Measurements from ENCODE around the gene CDK11A. TPM values are rescaled to one million over a fixed set of nuclear protein-coding genes. Genes with fewer than 3 reads are reported as not detected.

CDK11A gene
- total and polyA plus RNA-seq, 11 donors: 4.2 to 30.1 (median 16.7) TPM

DNA sequence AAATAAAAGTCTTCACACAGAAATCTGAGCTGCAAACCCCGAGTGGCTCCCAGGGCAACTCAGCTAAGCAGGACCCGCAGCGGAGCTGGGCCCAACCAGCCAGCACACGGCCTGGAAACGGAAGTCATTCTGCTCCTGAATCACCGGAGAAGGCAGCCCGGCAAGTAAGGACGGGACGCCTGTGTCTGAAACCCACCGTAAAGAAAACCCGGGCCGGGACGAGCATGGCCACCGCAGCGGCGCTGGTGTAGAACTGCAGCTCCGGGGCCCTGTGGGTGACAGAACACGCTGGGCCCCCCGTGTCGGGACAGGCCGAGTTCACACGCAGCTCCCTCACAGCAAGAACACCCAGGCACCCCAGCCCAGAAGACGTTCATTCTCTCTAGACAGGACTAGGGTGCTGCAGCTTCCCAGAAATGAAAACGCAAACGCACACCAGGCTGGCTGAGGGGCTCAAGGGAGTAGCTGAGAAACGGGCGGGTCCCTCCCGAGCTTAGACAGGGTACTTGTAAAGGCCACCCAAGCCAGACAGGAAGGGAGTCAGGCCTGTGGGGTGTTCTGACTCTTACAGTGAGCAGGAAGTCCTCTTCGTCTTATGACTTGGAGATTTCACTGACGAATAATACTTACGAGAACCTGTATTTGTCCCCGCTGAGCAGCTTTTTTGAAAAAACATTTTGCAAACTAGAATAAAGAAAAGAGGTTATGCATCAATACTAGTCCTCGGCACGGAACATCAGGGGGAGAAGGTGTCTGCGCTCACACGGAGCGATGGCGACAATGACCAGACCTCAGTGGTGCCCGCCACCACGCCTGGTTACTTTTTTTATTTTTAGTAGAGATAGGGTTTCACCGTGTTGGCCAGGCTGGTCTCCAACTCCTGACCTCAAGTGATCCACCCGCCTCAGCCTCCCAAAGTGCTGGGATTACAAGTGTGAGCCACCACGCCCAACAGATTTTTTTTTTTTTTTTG lies 54.4 kb downstream of the CDK11A start:
- WGBS, 4 donors: 72 to 84% (median 82%) methylated on average over 41 to 43 of the region's 43 CpGs
- intact Hi-C loops (cut with DNase I): no loop called here
- Histone ChIP-seq H3K9me3 (no peaks in the 10 kb centered on the region), H3K27ac (peak overlapping the region; percentile 21 to 91 (median 79)), H3K4me3 (peak overlapping the region in 7 of 12 donors; percentile 15 to 38 (median 26)), H3K36me3 (peaks cover 0 to 86% (median 69%) of the 10 kb centered on the region in 9 donors), H3K4me1 (peaks cover 0 to 8% (median 0%) of the 10 kb centered on the region in 12 donors), H3K27me3 (no peaks in the 10 kb centered on the region)
- ATAC-seq: peak; percentile 65 to 89 (median 72)
- DNase-seq: peak in 3 of 5 donors; percentile 42 to 62 (median 54)
- no peak for TF ChIP-seq POLR2A (IDR thresholded peaks at IDR 0.05)
- TF ChIP-seq, protein P1, sequence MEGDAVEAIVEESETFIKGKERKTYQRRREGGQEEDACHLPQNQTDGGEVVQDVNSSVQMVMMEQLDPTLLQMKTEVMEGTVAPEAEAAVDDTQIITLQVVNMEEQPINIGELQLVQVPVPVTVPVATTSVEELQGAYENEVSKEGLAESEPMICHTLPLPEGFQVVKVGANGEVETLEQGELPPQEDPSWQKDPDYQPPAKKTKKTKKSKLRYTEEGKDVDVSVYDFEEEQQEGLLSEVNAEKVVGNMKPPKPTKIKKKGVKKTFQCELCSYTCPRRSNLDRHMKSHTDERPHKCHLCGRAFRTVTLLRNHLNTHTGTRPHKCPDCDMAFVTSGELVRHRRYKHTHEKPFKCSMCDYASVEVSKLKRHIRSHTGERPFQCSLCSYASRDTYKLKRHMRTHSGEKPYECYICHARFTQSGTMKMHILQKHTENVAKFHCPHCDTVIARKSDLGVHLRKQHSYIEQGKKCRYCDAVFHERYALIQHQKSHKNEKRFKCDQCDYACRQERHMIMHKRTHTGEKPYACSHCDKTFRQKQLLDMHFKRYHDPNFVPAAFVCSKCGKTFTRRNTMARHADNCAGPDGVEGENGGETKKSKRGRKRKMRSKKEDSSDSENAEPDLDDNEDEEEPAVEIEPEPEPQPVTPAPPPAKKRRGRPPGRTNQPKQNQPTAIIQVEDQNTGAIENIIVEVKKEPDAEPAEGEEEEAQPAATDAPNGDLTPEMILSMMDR (IDR thresholded peaks at IDR 0.05): no peak

DNA sequence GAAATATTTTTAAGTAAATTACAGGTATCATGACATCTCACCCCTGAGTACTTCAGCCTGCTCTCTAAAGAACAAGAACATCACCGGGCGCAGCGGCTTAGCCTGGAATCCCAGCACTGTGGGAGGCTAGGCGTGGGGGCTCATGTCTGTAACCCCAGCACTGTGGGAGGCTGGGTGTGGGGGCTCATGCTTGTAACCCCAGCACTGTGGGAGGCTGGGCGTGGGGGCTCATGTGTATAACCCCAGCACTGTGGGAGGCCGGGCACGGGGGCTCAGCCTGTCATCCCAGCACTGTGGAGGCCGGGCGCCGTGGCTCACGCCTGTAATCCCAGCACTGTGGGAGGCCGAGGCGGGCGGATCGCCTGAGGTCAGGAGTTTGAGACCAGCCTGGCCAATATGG lies 57.6 kb downstream of the CDK11A start:
- WGBS, 4 donors: 95 to 98% (median 96%) methylated on average over 15 of the region's 15 CpGs

DNA sequence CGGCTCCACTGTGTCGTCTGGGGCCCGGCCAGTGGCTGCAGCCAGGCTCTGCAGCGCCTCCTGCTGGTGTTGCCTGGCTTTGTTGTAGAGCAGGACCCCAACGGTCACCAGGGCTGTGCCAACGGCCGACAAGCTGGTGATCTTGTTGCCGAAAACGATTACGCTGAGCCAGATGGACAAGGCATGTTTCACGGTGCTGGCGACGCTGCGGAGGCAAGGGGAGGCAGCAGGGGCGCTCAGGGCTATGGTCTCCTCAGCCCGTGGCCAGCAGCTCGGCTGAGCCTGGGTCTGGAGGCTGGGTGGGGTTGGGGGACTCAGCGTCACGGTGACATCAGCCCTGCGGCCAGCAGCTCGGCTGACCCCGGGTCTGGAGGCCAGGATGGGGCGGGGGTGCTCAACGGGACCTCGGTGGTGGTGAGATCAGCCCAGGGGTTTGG lies 58.3 kb downstream of the CDK11A start:
- peak in 1 of 4 donors; percentile 19 for ATAC-seq
- Histone ChIP-seq H3K27ac (no peak overlapping the region), H3K9me3 (no peaks in the 10 kb centered on the region), H3K4me3 (no peak overlapping the region), H3K27me3 (no peaks in the 10 kb centered on the region), H3K4me1 (peaks cover 0 to 6% (median 0%) of the 10 kb centered on the region in 12 donors), H3K36me3 (peaks cover 0 to 61% (median 49%) of the 10 kb centered on the region in 9 donors)
- WGBS, 4 donors: 81 to 87% (median 83%) methylated on average over 17 to 25 of the region's 25 CpGs
- intact Hi-C loops (cut with DNase I): loop anchor here in 1 of 10 donors (1.0 kb wide), 1 partner anchor 63 kb away; no protein-coding TSS in a partner anchor
- TF ChIP-seq, protein P1 (IDR thresholded peaks at IDR 0.05): peak; percentile 19 to 51 (median 38)
- TF ChIP-seq POLR2A (IDR thresholded peaks at IDR 0.05): no peak
- no peak for DNase-seq

More for the DNA sequence above, 57.6 kb downstream of the CDK11A start:
- no peak for DNase-seq
- no peak for TF ChIP-seq POLR2A (IDR thresholded peaks at IDR 0.05)
- TF ChIP-seq, protein P1 (IDR thresholded peaks at IDR 0.05): no peak
- ATAC-seq: peak in 1 of 4 donors; percentile 25
- Histone ChIP-seq H3K9me3 (no peaks in the 10 kb centered on the region), H3K4me1 (peaks cover 0 to 8% (median 0%) of the 10 kb centered on the region in 12 donors), H3K27me3 (no peaks in the 10 kb centered on the region), H3K4me3 (no peak overlapping the region), H3K36me3 (peaks cover 0 to 68% (median 56%) of the 10 kb centered on the region in 9 donors), H3K27ac (no peak overlapping the region)
- intact Hi-C loops (cut with DNase I): no loop called here

Data from heart left ventricle (tissue), 16 donors.